ENCODE results near the gene MOCS1.

Gene MOCS1

GRCh38 chr6:39950125-39950720, 16.0 kb upstream of the MOCS1 start:
- no peak for DNase-seq (ENCODE audit: low read depth in 2 of 2)
- TF ChIP-seq, protein P1, sequence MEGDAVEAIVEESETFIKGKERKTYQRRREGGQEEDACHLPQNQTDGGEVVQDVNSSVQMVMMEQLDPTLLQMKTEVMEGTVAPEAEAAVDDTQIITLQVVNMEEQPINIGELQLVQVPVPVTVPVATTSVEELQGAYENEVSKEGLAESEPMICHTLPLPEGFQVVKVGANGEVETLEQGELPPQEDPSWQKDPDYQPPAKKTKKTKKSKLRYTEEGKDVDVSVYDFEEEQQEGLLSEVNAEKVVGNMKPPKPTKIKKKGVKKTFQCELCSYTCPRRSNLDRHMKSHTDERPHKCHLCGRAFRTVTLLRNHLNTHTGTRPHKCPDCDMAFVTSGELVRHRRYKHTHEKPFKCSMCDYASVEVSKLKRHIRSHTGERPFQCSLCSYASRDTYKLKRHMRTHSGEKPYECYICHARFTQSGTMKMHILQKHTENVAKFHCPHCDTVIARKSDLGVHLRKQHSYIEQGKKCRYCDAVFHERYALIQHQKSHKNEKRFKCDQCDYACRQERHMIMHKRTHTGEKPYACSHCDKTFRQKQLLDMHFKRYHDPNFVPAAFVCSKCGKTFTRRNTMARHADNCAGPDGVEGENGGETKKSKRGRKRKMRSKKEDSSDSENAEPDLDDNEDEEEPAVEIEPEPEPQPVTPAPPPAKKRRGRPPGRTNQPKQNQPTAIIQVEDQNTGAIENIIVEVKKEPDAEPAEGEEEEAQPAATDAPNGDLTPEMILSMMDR (IDR thresholded peaks at IDR 0.05; ENCODE audit: low read depth, low read length) = no peak

GRCh38 chr6:39948199-39948791, 14.0 kb upstream of the MOCS1 start:
- TF ChIP-seq, protein P1 (IDR thresholded peaks at IDR 0.05; ENCODE audit: low read depth, low read length) = no peak
- no peak for DNase-seq (ENCODE audit: low read depth in 2 of 2)
- no peak overlapping the region for H3K4me3 ChIP-seq (replicated peaks in 1 of 2; ENCODE audit: low read depth in 2 of 2, low read length in 2 of 2)

More at GRCh38 chr6:39950125-39950720, 16.0 kb upstream of the MOCS1 start:
- H3K4me3 ChIP-seq (replicated peaks in 1 of 2; ENCODE audit: low read depth in 2 of 2, low read length in 2 of 2) = no peak overlapping the region

DNA sequence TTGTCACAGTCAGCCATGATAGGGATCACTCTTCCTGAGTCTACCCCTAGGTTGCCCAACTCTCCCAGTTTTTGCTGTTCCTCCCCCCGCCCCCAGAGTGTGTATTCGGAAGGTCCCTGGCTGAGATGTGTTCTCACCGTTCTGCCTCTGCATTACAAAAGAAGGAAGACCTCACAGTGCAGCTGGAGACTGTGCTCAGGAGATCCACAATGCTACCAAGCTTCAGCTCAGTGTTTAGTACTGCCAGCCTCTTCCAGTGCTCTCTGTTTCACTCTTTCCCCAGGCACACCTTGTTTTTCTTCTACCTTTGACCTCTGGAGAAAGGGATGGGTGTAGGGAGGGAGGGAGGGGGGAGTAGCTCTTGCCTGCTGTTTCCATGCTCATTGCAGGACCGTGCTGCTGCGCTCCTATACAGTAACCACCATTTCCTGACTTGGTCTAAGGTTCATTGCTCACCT, 13.4 kb upstream of the MOCS1 start:
- TF ChIP-seq, protein P1 (IDR thresholded peaks at IDR 0.05; ENCODE audit: low read depth, low read length) = no peak
- no peak for DNase-seq (ENCODE audit: low read depth in 2 of 2)
- H3K4me3 ChIP-seq (replicated peaks in 1 of 2; ENCODE audit: low read depth in 2 of 2, low read length in 2 of 2) = no peak overlapping the region

DNA sequence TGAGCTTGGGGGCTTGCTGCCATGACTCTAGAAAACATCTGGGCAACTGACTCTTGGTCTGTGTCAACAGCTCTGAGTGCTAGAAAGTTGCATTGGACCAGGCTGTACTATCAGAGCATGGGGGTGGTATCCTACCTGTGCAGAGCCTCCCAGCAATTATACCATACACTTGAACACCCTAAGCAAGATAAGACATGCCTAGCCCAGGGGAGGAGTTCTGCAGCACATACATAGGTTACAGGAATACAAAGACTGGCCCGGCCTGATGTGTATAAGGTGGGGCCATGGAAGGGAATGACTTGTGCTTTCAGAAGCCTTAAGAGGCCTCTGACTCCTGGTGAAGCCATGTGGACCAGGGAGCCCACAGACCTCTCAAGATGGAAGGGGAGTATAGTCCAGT, 11.4 kb upstream of the MOCS1 start:
- TF ChIP-seq, protein P1 (IDR thresholded peaks at IDR 0.05; ENCODE audit: low read depth, low read length) = no peak
- H3K4me3 ChIP-seq (replicated peaks in 1 of 2; ENCODE audit: low read depth in 2 of 2, low read length in 2 of 2) = no peak overlapping the region
- no peak for DNase-seq (ENCODE audit: low read depth in 2 of 2)

DNA sequence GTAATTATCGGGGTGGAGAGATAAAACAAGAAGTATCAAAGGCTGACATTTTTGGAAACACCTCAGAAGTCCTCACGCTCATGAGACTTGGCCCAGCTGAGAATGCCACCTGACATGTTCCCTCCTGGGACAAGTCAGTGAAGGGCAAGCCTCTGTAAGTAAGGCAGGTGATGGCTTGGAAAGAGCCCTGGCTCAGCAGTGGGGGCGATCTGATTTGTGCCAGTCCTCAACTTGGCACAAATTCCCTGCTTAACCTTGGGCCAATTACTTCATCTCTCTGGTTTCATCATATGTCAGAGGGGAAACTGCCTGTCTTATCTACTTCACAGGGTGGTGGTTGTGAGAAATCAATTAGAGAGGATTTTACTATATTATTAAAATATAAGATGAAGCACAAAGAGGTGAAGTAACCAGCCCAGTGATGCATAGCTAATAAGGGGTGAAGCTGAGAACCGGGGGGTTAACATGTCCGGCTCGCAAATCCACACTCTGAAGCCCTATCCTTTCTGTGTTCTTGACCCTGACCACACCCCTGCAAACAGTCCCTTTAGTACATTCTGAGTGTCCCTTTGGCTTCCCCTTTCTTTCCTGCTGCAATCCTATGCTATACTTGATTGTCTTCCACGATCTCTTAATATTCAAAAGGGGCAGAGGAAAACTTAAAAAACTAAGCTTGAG, 8.8 kb upstream of the MOCS1 start:
- TF ChIP-seq, protein P1 (IDR thresholded peaks at IDR 0.05; ENCODE audit: low read depth, low read length) = no peak
- no peak for DNase-seq (ENCODE audit: low read depth in 2 of 2)
- H3K4me3 ChIP-seq (replicated peaks in 1 of 2; ENCODE audit: low read depth in 2 of 2, low read length in 2 of 2) = no peak overlapping the region

- TF ChIP-seq, protein P1 (IDR thresholded peaks at IDR 0.05; ENCODE audit: low read depth, low read length) = no peak
- H3K4me3 ChIP-seq (replicated peaks in 1 of 2; ENCODE audit: low read depth in 2 of 2, low read length in 2 of 2) = no peak overlapping the region
Measured at GRCh38 chr6:39941820-39942219, 7.6 kb upstream of the MOCS1 start.

More at GRCh38 chr6:39941820-39942219, 7.6 kb upstream of the MOCS1 start:
- DNase-seq (ENCODE audit: low read depth in 2 of 2) = no peak
